Kidney epithelial cell (primary cell): ENCODE results near the gene CHRNA1. TPM values are rescaled to one million over a fixed set of nuclear protein-coding genes. Genes with fewer than 3 reads are reported as not detected.

ENCODE experiments used
- DNase-seq: peaks from one replicate; pipeline ENCODE4 v3.0.0-alpha.2; 2010; ENCODE audit warnings: low read depth
- H3K27me3 ChIP-seq: 2 replicates; pipeline ENCODE4 v1.6.0; 2011; ENCODE audit warnings: low read length; ENCODE audit not compliant: control insufficient read depth, insufficient read depth
- H3K36me3 ChIP-seq: 2 replicates; pipeline ENCODE4 v1.5.1; 2011; ENCODE audit warnings: low read length; ENCODE audit not compliant: control insufficient read depth, insufficient read depth
- H3K4me3 ChIP-seq: 2 replicates; pipeline ENCODE4 v1.5.1; 2011; ENCODE audit warnings: low read depth, mild to moderate bottlenecking, control low read depth, low read length
- total RNA-seq: library from RNA; depleted of rRNA; stranded (reverse); fragments of >200 nt; gene quantifications from 2 replicates; pipeline ENCODE4 v1.2.3, GENCODE V29; 2015
- TF ChIP-seq, protein P1 (sequence below): IDR thresholded peaks from 2 replicates; pipeline ENCODE4 v1.5.1; 2011; ENCODE audit warnings: mild to moderate bottlenecking, moderate library complexity, low read length, control low read depth, inconsistent platforms; ENCODE audit not compliant: insufficient read depth, poor library complexity, severe bottlenecking

The CHRNA1 gene
- total RNA-seq, 1 donor from 2014 or later, result not detected

DNA sequence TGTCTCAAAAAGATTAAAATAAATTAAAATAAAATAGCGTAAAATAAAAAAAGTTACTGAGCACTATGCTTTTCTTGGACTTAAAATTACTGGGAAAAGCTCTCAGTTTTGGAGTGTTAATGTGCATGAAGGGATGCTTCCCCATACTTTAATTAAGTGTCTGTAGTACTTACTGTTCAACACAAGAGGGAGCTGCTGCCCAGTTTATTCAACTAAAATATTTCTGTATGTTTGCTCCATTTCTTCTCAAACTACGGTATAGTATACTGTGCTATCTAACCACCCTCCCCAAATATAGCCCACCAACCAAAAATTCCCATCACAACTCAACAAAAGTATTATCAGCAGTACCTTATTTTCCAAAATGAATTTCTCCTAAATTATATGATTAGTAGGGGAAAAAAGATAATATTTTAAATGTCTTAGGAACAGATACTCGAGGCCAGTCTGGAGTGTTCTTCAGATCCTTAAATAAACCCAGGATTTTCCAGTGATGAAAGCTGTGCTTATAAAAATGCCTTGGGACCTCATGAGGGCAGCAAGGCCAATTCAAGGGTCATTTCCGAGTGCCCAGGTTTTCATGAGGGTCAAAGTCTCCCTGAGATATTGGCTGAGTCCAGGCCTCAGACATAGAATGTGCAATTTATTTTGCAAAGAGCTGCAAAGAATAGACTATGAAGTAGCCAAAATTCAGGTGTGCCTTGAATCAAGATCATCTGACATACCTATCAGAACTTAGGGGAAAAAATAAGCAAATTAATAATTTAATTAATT is 64.1 kb downstream of the CHRNA1 start:
- Histone ChIP-seq H3K36me3 (no peaks in the 10 kb centered on the region), H3K4me3 (no peak overlapping the region), H3K27me3 (peaks cover 16% of the 10 kb centered on the region)
- TF ChIP-seq, protein P1, sequence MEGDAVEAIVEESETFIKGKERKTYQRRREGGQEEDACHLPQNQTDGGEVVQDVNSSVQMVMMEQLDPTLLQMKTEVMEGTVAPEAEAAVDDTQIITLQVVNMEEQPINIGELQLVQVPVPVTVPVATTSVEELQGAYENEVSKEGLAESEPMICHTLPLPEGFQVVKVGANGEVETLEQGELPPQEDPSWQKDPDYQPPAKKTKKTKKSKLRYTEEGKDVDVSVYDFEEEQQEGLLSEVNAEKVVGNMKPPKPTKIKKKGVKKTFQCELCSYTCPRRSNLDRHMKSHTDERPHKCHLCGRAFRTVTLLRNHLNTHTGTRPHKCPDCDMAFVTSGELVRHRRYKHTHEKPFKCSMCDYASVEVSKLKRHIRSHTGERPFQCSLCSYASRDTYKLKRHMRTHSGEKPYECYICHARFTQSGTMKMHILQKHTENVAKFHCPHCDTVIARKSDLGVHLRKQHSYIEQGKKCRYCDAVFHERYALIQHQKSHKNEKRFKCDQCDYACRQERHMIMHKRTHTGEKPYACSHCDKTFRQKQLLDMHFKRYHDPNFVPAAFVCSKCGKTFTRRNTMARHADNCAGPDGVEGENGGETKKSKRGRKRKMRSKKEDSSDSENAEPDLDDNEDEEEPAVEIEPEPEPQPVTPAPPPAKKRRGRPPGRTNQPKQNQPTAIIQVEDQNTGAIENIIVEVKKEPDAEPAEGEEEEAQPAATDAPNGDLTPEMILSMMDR, result peak; percentile 61
- DNase-seq, result no peak

Other genes with a start within 250 kb of the CHRNA1 start
- 9.5 and 9.8 TPM in 2 replicates for gene WIPF1, start 166.7 kb downstream of the CHRNA1 start, total RNA-seq
- gene CHN1, start 240.9 kb upstream of the CHRNA1 start, total RNA-seq, result 19.3 and 23.7 TPM in 2 replicates